Neural cell (in vitro differentiated cells): ENCODE data around the gene FAM43A. TPM values are rescaled to one million over a fixed set of nuclear protein-coding genes. Genes with fewer than 3 reads are reported as not detected.

Experiments
- H2AFZ ChIP-seq: fragments of 200-600, 300-800 bp; sonication (generic), shearing (Covaris generic); 2 replicates; pipeline ENCODE4 v1.6.0; 2014; ENCODE audit warnings: low read depth, mild to moderate bottlenecking, antibody characterized with exemption, low read length, moderate library complexity
- H3F3A ChIP-seq: fragments of 200-600 bp; shearing (Covaris generic); 2 replicates; pipeline ENCODE4 v1.6.1; 2016; ENCODE audit warnings: mild to moderate bottlenecking, moderate library complexity, mixed read lengths, antibody characterized with exemption, low read length; ENCODE audit not compliant: insufficient read depth, poor library complexity, severe bottlenecking
- H3K27ac ChIP-seq: fragments of 200-600, 300-800 bp; sonication (generic), shearing (Covaris generic); 2 replicates; pipeline ENCODE4 v1.5.1; 2014; ENCODE audit warnings: mild to moderate bottlenecking, low read length, moderate library complexity
- H3K27me3 ChIP-seq: fragments of 300-800, 200-600 bp; sonication (generic), shearing (Covaris generic); 2 replicates; pipeline ENCODE4 v1.6.0; 2014; ENCODE audit warnings: mild to moderate bottlenecking, low read depth, low read length, moderate library complexity; ENCODE audit not compliant: insufficient read depth
- H3K36me3 ChIP-seq: fragments of 300-800, 200-600 bp; sonication (generic), shearing (Covaris generic); 2 replicates; pipeline ENCODE4 v1.5.1; 2014; ENCODE audit warnings: mild to moderate bottlenecking, antibody characterized with exemption, low read length, moderate library complexity; ENCODE audit not compliant: insufficient read depth
- H3K4me2 ChIP-seq: fragments of 300-800, 200-600 bp; sonication (generic), shearing (Covaris generic); 2 replicates; pipeline ENCODE4 v1.6.0; 2014; ENCODE audit warnings: mild to moderate bottlenecking, low read length
- H3K4me3 ChIP-seq: fragments of 300-800, 200-600 bp; sonication (generic), shearing (Covaris generic); 2 replicates; pipeline ENCODE4 v1.5.1; 2014; ENCODE audit warnings: mild to moderate bottlenecking, low read length, moderate library complexity
- H3K79me2 ChIP-seq: fragments of 200-600 bp; shearing (Covaris generic); replicated peaks from 2 replicates; pipeline ENCODE4 v1.6.0; 2014; ENCODE audit warnings: mild to moderate bottlenecking, low read length, moderate library complexity; ENCODE audit not compliant: insufficient read depth
- H3K9ac ChIP-seq: fragments of 300-800, 200-600 bp; sonication (generic), shearing (Covaris generic); 2 replicates; pipeline ENCODE4 v1.6.1; 2016; ENCODE audit warnings: mild to moderate bottlenecking, low read length, mixed read lengths
- H3K9me2 ChIP-seq: fragments of 200-600 bp; shearing (Covaris generic); 2 replicates; pipeline ENCODE4 v1.6.1; 2016; ENCODE audit warnings: mild to moderate bottlenecking, low read length, mixed read lengths; ENCODE audit not compliant: insufficient read depth
- H3K9me3 ChIP-seq: fragments of 200-600, 300-800 bp; sonication (generic), shearing (Covaris generic); 2 replicates; pipeline ENCODE4 v1.6.1; 2016; ENCODE audit warnings: mild to moderate bottlenecking, mixed run types, low read length, moderate library complexity, mixed read lengths
- H4K20me1 ChIP-seq: fragments of 200-600 bp; shearing (Covaris generic); 2 replicates; pipeline ENCODE4 v1.6.1; 2016; ENCODE audit warnings: mild to moderate bottlenecking, mixed run types; ENCODE audit not compliant: insufficient read depth
- EP300 ChIP-seq: fragments of 450-650 bp; conservative IDR thresholded peaks from 2 replicates; pipeline ENCODE4 v1.6.1; 2014; ENCODE audit warnings: antibody characterized with exemption, mild to moderate bottlenecking, moderate library complexity; ENCODE audit not compliant: poor library complexity, severe bottlenecking
- EZH2 ChIP-seq: fragments of 200-600, 300-800 bp; shearing (Covaris generic), sonication (generic); IDR thresholded peaks from 2 replicates; pipeline ENCODE4 v1.6.1; 2014; ENCODE audit warnings: antibody characterized with exemption, low read length, borderline replicate concordance, mild to moderate bottlenecking; ENCODE audit not compliant: insufficient read depth, poor library complexity, severe bottlenecking
- MXI1 ChIP-seq: fragments of 450-650 bp; conservative IDR thresholded peaks from 2 replicates; pipeline ENCODE4 v1.6.1; 2014; ENCODE audit warnings: antibody characterized with exemption, mild to moderate bottlenecking; ENCODE audit not compliant: poor library complexity, severe bottlenecking
- POLR2AphosphoS5 ChIP-seq: IDR thresholded peaks from 2 replicates; pipeline ENCODE4 v1.6.1; 2012
- RAD21 ChIP-seq: fragments of 450-650 bp; conservative IDR thresholded peaks from 2 replicates; pipeline ENCODE4 v1.6.1; 2014; ENCODE audit warnings: antibody characterized with exemption, mild to moderate bottlenecking, moderate library complexity
- SMC3 ChIP-seq: fragments of 450-650 bp; conservative IDR thresholded peaks from 2 replicates; pipeline ENCODE4 v1.6.1; 2014; ENCODE audit warnings: antibody characterized with exemption, mild to moderate bottlenecking, moderate library complexity; ENCODE audit not compliant: poor library complexity
- TAF1 ChIP-seq: IDR thresholded peaks from 2 replicates; pipeline ENCODE4 v1.6.1; 2012; ENCODE audit warnings: low read depth
- polyA plus RNA-seq: library from polyadenylated mRNA; depleted of rRNA; stranded (reverse); fragments of >200 nt; gene quantifications from 2 replicates; pipeline ENCODE4 v1.2.3, GENCODE V29; 2014
- TF ChIP-seq, protein P1 (sequence below): fragments of 450-650 bp; IDR thresholded peaks from 2 replicates; pipeline ENCODE4 v1.5.1; 2014; ENCODE audit warnings: antibody characterized with exemption, mild to moderate bottlenecking, moderate library complexity; ENCODE audit not compliant: poor library complexity, severe bottlenecking
- TF ChIP-seq, protein P2 (sequence below): IDR thresholded peaks from 2 replicates; pipeline ENCODE4 v1.6.1; 2012; ENCODE audit warnings: borderline replicate concordance

The FAM43A gene
- polyA plus RNA-seq, 1 donor from 2014 or later = 0.59 TPM

DNA sequence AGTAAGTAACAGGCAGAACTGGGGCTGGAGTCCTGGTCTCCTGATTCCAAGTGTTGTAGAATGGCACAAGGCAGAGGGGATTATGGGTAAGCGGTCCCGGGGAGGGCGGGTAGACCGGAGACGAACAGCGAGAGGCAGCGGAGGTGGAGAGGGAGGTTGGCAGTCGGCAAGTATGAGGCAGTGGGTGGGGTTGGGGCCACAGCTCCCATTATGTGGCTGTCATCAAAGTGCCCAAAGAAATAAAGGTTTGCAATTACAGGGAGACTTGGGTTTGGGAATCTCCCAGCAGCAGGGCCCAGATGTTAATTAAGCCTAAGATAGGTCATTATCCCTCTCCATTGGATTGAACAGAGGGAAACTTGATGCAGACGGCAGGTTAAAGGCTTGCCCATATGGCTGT lies 16.9 kb downstream of the FAM43A start:
- no peaks in the 10 kb centered on the region for H3K36me3 ChIP-seq
- no peak overlapping the region for H3K9ac ChIP-seq
- no peaks in the 10 kb centered on the region for H3K9me2 ChIP-seq
- no peak overlapping the region for H3K4me2 ChIP-seq
- no peak for TF ChIP-seq TAF1
- TF ChIP-seq MXI1 = no peak
- no peak for TF ChIP-seq POLR2AphosphoS5
- TF ChIP-seq EP300 = no peak
- TF ChIP-seq SMC3 = no peak
- TF ChIP-seq EZH2 = no peak
- TF ChIP-seq, protein P1, sequence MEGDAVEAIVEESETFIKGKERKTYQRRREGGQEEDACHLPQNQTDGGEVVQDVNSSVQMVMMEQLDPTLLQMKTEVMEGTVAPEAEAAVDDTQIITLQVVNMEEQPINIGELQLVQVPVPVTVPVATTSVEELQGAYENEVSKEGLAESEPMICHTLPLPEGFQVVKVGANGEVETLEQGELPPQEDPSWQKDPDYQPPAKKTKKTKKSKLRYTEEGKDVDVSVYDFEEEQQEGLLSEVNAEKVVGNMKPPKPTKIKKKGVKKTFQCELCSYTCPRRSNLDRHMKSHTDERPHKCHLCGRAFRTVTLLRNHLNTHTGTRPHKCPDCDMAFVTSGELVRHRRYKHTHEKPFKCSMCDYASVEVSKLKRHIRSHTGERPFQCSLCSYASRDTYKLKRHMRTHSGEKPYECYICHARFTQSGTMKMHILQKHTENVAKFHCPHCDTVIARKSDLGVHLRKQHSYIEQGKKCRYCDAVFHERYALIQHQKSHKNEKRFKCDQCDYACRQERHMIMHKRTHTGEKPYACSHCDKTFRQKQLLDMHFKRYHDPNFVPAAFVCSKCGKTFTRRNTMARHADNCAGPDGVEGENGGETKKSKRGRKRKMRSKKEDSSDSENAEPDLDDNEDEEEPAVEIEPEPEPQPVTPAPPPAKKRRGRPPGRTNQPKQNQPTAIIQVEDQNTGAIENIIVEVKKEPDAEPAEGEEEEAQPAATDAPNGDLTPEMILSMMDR = no peak
- TF ChIP-seq, protein P2, sequence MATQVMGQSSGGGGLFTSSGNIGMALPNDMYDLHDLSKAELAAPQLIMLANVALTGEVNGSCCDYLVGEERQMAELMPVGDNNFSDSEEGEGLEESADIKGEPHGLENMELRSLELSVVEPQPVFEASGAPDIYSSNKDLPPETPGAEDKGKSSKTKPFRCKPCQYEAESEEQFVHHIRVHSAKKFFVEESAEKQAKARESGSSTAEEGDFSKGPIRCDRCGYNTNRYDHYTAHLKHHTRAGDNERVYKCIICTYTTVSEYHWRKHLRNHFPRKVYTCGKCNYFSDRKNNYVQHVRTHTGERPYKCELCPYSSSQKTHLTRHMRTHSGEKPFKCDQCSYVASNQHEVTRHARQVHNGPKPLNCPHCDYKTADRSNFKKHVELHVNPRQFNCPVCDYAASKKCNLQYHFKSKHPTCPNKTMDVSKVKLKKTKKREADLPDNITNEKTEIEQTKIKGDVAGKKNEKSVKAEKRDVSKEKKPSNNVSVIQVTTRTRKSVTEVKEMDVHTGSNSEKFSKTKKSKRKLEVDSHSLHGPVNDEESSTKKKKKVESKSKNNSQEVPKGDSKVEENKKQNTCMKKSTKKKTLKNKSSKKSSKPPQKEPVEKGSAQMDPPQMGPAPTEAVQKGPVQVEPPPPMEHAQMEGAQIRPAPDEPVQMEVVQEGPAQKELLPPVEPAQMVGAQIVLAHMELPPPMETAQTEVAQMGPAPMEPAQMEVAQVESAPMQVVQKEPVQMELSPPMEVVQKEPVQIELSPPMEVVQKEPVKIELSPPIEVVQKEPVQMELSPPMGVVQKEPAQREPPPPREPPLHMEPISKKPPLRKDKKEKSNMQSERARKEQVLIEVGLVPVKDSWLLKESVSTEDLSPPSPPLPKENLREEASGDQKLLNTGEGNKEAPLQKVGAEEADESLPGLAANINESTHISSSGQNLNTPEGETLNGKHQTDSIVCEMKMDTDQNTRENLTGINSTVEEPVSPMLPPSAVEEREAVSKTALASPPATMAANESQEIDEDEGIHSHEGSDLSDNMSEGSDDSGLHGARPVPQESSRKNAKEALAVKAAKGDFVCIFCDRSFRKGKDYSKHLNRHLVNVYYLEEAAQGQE = no peak
- TF ChIP-seq RAD21 = no peak
- no peaks in the 10 kb centered on the region for H3K9me3 ChIP-seq
- H3K27me3 ChIP-seq = no peaks in the 10 kb centered on the region
- H3K79me2 ChIP-seq = no peaks in the 10 kb centered on the region
- H3K4me3 ChIP-seq = no peak overlapping the region
- H3F3A ChIP-seq = no peaks in the 10 kb centered on the region
- no peak overlapping the region for H2AFZ ChIP-seq
- no peaks in the 10 kb centered on the region for H4K20me1 ChIP-seq
- no peak overlapping the region for H3K27ac ChIP-seq

DNA sequence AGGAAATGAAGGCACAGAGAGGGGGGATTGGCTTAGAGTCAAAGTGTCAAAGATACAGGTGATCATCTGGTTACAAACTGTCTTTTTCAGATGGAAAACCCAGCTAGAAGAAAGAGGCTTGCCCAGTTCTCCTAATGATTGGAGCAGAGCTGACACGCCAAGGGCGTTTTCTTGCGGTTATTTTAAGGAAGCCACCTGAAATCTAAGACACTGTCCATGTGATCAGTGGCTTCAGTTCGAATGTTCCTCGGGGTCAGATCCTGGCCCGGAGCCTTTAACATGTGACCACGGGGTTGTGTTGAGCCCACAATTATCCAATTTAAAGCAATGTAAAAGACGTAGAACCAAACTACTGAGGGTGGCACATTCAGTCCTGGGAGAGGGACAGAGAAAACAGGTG lies 19.5 kb downstream of the FAM43A start:
- Histone ChIP-seq H3K36me3 (no peaks in the 10 kb centered on the region), H3K27me3 (no peaks in the 10 kb centered on the region), H3K27ac (no peak overlapping the region), H3K9me3 (no peaks in the 10 kb centered on the region), H3K4me2 (no peak overlapping the region), H4K20me1 (no peaks in the 10 kb centered on the region), H3F3A (no peaks in the 10 kb centered on the region), H3K9ac (no peak overlapping the region), H3K9me2 (no peaks in the 10 kb centered on the region), H3K4me3 (no peak overlapping the region), H2AFZ (no peak overlapping the region), H3K79me2 (no peaks in the 10 kb centered on the region)
- TF ChIP-seq, protein P1 = no peak
- TF ChIP-seq POLR2AphosphoS5 = no peak
- TF ChIP-seq EP300 = no peak
- no peak for TF ChIP-seq EZH2
